GM06990 (cell line): ENCODE results near the gene TUBA4A.
"Not testable (repeated sequence)": the region's sequence is repeated elsewhere in the genome, so short reads cannot be mapped to it uniquely, and the experiment has no call there.

Source experiments
- DNase-seq: peaks from one replicate; pipeline ENCODE4 v3.0.0-alpha.2; 2011; ENCODE audit not compliant: insufficient read length; ENCODE audit errors: extremely low read depth
- H3K27me3 ChIP-seq: replicated peaks from 2 replicates; pipeline ENCODE4 v1.6.0; 2011; ENCODE audit warnings: low read length; ENCODE audit not compliant: control insufficient read depth, insufficient read depth
- H3K36me3 ChIP-seq: 2 replicates; pipeline ENCODE4 v1.5.1; 2011; ENCODE audit warnings: low read length; ENCODE audit not compliant: control insufficient read depth, insufficient read depth
- H3K4me3 ChIP-seq: replicated peaks from 2 replicates; pipeline ENCODE4 v1.5.1; 2011; ENCODE audit warnings: low read depth, mild to moderate bottlenecking, control low read depth, low read length
- TF ChIP-seq, protein P1 (sequence below): IDR thresholded peaks from 2 replicates; pipeline ENCODE4 v1.5.1; 2011; ENCODE audit warnings: low read length, control low read depth, mild to moderate bottlenecking, inconsistent platforms; ENCODE audit not compliant: insufficient read depth, poor library complexity, severe bottlenecking

The TUBA4A gene

GRCh38 chr2:219268294-219268693, 14.6 kb upstream of the TUBA4A start:
- no peak for DNase-seq
- TF ChIP-seq, protein P1, sequence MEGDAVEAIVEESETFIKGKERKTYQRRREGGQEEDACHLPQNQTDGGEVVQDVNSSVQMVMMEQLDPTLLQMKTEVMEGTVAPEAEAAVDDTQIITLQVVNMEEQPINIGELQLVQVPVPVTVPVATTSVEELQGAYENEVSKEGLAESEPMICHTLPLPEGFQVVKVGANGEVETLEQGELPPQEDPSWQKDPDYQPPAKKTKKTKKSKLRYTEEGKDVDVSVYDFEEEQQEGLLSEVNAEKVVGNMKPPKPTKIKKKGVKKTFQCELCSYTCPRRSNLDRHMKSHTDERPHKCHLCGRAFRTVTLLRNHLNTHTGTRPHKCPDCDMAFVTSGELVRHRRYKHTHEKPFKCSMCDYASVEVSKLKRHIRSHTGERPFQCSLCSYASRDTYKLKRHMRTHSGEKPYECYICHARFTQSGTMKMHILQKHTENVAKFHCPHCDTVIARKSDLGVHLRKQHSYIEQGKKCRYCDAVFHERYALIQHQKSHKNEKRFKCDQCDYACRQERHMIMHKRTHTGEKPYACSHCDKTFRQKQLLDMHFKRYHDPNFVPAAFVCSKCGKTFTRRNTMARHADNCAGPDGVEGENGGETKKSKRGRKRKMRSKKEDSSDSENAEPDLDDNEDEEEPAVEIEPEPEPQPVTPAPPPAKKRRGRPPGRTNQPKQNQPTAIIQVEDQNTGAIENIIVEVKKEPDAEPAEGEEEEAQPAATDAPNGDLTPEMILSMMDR = no peak
- H3K36me3 ChIP-seq = no peaks in the 10 kb centered on the region
- no peak overlapping the region for H3K4me3 ChIP-seq
- no peaks in the 10 kb centered on the region for H3K27me3 ChIP-seq

- Histone ChIP-seq H3K4me3 (no peak overlapping the region), H3K36me3 (no peaks in the 10 kb centered on the region), H3K27me3 (no peaks in the 10 kb centered on the region)
- TF ChIP-seq, protein P1 = no peak
- no peak for DNase-seq
Measured at GRCh38 chr2:219266886-219267285, 13.2 kb upstream of the TUBA4A start.

DNA sequence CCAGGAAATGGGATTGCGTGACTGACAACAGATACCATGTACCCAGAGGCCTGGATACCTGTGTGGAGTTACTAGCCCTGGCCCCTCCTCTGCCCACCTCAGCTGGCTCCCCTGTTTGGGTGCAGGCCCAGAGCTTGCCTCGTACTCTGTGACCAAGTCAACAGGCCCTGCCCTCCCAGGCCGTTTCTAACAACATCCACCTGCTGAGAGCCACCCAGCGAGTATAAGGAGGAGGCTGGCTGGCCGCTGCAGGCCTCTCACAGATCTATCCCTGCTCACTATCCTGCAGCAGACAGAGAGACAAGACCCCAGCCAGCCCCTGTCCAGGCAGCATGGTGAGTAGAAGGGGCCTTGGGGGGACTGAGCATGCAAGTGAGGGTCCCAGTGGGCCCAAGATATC, 12.5 kb upstream of the TUBA4A start:
- Histone ChIP-seq H3K36me3 (no peaks in the 10 kb centered on the region), H3K4me3 (no peak overlapping the region), H3K27me3 (no peaks in the 10 kb centered on the region)
- no peak for DNase-seq
- TF ChIP-seq, protein P1 = no peak

GRCh38 chr2:219261024-219261855, 7.5 kb upstream of the TUBA4A start:
- TF ChIP-seq, protein P1 = no peak
- no peak for DNase-seq
- Histone ChIP-seq H3K36me3 (no peaks in the 10 kb centered on the region), H3K4me3 (no peak overlapping the region), H3K27me3 (no peaks in the 10 kb centered on the region)

DNA sequence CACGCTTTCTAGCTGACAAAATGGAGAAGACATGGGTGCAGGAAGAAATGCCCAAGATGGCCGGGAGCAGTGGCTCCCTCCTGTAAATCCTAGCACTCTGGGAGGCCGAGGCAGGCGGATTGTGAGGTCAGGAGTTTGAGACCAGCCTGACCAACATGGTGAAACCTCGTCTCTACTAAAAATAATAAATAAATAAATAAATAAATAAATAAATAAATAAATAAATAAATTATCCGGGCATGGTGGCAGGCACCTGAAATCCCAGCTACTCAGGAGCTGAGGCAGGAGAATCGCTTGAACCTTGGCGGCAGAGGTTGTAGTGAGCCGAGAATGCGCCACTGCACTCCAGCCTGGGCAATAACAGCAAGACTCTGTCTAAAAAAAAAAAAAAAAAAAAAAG, 5.2 kb upstream of the TUBA4A start:
- not testable (repeated sequence) for H3K36me3 ChIP-seq, DNase-seq, H3K27me3 ChIP-seq, H3K4me3 ChIP-seq

- Histone ChIP-seq H3K27me3 (no peaks in the 10 kb centered on the region), H3K4me3 (peak overlapping the region; percentile 92), H3K36me3 (peaks cover 12% of the 10 kb centered on the region)
- TF ChIP-seq, protein P1 = no peak
- DNase-seq = peak; percentile 60
Measured at GRCh38 chr2:219254590-219255201, 978 bp upstream of the TUBA4A start.
